ENCODE measurements around the gene CDH11. TPM values are rescaled to one million over a fixed set of nuclear protein-coding genes. Genes with fewer than 3 reads are reported as not detected.

Gene CDH11
- total RNA-seq, 2 experiments from 2014 or later, result not detected

DNA sequence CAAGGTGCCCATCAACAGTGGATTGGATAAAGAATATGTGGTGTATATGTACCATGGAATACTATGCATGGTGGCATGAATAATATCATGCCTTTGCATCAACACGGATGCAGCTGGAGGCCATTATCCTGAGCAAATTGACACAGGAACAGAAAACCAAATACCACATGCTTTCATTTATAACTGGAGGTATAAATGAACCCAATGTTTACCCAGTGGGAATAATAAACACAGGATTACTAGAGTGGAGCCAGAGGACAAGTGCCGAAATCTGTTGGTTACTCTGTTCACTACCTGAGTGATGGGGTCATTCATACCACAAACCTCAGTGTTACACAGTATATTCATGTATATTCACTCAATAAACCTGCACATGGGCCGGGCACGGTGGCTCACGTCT, 125.2 kb downstream of the CDH11 start:
- no peaks in the 10 kb centered on the region for H3K36me3 Mint-ChIP-seq (ENCODE audit: low read depth)
- intact Hi-C loops (cut with DNase I, micrococcal nuclease), result no loop called here
- H3K4me1 Mint-ChIP-seq (ENCODE audit: low read depth), result no peaks in the 10 kb centered on the region
- DNase-seq (no peak), ATAC-seq (ENCODE audit: poor library complexity) (no peak)
- no peak overlapping the region for H3K27ac Mint-ChIP-seq
- H3K27ac ChIP-seq (ENCODE audit: low read depth in 1 of 2, low read length in 2 of 2), result no peak overlapping the region
- H3K9me3 ChIP-seq (ENCODE audit: control insufficient read depth in 1 of 2, insufficient read depth in 1 of 2, low read length in 2 of 2), result peaks cover 0 to 12% of the 10 kb centered on the region in 2 experiments
- no peak overlapping the region for H3K4me3 Mint-ChIP-seq
- TF ChIP-seq, protein P1, sequence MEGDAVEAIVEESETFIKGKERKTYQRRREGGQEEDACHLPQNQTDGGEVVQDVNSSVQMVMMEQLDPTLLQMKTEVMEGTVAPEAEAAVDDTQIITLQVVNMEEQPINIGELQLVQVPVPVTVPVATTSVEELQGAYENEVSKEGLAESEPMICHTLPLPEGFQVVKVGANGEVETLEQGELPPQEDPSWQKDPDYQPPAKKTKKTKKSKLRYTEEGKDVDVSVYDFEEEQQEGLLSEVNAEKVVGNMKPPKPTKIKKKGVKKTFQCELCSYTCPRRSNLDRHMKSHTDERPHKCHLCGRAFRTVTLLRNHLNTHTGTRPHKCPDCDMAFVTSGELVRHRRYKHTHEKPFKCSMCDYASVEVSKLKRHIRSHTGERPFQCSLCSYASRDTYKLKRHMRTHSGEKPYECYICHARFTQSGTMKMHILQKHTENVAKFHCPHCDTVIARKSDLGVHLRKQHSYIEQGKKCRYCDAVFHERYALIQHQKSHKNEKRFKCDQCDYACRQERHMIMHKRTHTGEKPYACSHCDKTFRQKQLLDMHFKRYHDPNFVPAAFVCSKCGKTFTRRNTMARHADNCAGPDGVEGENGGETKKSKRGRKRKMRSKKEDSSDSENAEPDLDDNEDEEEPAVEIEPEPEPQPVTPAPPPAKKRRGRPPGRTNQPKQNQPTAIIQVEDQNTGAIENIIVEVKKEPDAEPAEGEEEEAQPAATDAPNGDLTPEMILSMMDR (IDR thresholded peaks at IDR 0.05), result no peak
- no peaks in the 10 kb centered on the region for H3K27me3 ChIP-seq (ENCODE audit: control insufficient read depth in 1 of 2, insufficient read depth in 2 of 2, low read length in 2 of 2)
- H3K4me1 ChIP-seq (ENCODE audit: insufficient read depth, low read length), result no peaks in the 10 kb centered on the region
- ChIA-PET POLR2A (no interaction called here), CTCF (no interaction called here)
- H3K4me3 ChIP-seq (ENCODE audit: low read length), result no peak overlapping the region
- H3K9me3 Mint-ChIP-seq, result peaks cover 13% of the 10 kb centered on the region
- no peaks in the 10 kb centered on the region for H3K36me3 ChIP-seq (ENCODE audit: insufficient read depth, low read length)
- H3K27me3 Mint-ChIP-seq, result no peaks in the 10 kb centered on the region

DNA sequence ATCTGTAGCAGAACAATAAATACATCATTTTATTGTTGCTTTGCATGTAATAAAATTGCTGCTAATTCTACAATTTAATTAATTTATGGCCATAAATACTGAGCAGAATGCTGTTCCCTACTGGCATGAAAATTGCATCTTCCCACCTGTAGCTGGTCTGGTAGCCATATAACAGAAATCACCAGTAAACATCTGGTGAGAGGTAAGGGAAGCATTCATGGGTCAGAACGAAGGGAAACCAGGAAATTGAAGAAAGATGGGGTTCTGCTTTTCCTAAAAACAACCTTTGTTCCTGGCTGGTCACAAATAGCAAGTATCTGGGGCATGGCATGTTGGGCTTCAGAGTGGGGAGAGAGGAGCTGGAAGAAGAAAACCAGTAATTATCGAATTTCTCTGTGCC, 128.4 kb downstream of the CDH11 start:
- ChIA-PET CTCF (no interaction called here), POLR2A (no interaction called here)
- Mint-ChIP-seq H3K4me3 (no peak overlapping the region), H3K27ac (no peak overlapping the region), H3K36me3 (ENCODE audit: low read depth) (no peaks in the 10 kb centered on the region), H3K27me3 (no peaks in the 10 kb centered on the region), H3K9me3 (peaks cover 12% of the 10 kb centered on the region), H3K4me1 (ENCODE audit: low read depth) (no peaks in the 10 kb centered on the region)
- Histone ChIP-seq H3K36me3 (ENCODE audit: insufficient read depth, low read length) (no peaks in the 10 kb centered on the region), H3K4me3 (ENCODE audit: low read length) (no peak overlapping the region), H3K9me3 (ENCODE audit: control insufficient read depth in 1 of 2, insufficient read depth in 1 of 2, low read length in 2 of 2) (peaks cover 0 to 3% of the 10 kb centered on the region in 2 experiments), H3K27ac (ENCODE audit: low read depth in 1 of 2, low read length in 2 of 2) (no peak overlapping the region), H3K4me1 (ENCODE audit: insufficient read depth, low read length) (no peaks in the 10 kb centered on the region), H3K27me3 (ENCODE audit: control insufficient read depth in 1 of 2, insufficient read depth in 2 of 2, low read length in 2 of 2) (no peaks in the 10 kb centered on the region)
- DNase-seq (no peak), ATAC-seq (ENCODE audit: poor library complexity) (no peak)
- TF ChIP-seq, protein P1 (IDR thresholded peaks at IDR 0.05), result no peak
- intact Hi-C loops (cut with DNase I, micrococcal nuclease), result no loop called here

DNA sequence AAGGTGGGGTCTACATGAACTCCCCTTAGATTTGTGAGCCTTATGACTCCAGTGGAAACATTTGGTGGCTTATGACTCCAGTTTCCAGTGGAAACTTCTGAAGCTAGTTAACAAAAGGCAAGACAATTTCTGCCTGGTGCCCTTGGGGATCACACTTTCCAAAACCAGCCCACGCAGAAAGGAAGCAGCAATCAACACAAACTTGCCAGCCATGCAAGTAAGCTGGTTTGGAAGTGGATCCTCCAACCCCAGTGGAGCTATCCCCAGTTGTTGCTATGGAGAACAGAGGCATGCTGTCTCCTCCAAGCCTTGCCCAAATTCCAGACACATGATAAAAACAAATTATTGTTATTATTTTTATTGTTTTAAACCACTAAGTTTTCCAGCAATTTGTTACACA, 130.9 kb downstream of the CDH11 start:
- Mint-ChIP-seq H3K9me3 (peaks cover 8% of the 10 kb centered on the region), H3K27ac (no peak overlapping the region), H3K4me3 (no peak overlapping the region), H3K27me3 (no peaks in the 10 kb centered on the region), H3K4me1 (ENCODE audit: low read depth) (no peaks in the 10 kb centered on the region), H3K36me3 (ENCODE audit: low read depth) (no peaks in the 10 kb centered on the region)
- CTCF ChIA-PET, result no interaction called here
- no peaks in the 10 kb centered on the region for H3K4me1 ChIP-seq (ENCODE audit: insufficient read depth, low read length)
- no peak for DNase-seq
- POLR2A ChIA-PET, result no interaction called here
- TF ChIP-seq, protein P1 (IDR thresholded peaks at IDR 0.05), result no peak
- no peaks in the 10 kb centered on the region for H3K27me3 ChIP-seq (ENCODE audit: control insufficient read depth in 1 of 2, insufficient read depth in 2 of 2, low read length in 2 of 2)
- H3K27ac ChIP-seq (ENCODE audit: low read depth in 1 of 2, low read length in 2 of 2), result no peak overlapping the region
- H3K4me3 ChIP-seq (ENCODE audit: low read length), result no peak overlapping the region
- intact Hi-C loops (cut with DNase I, micrococcal nuclease), result no loop called here
- H3K9me3 ChIP-seq (ENCODE audit: control insufficient read depth in 1 of 2, insufficient read depth in 1 of 2, low read length in 2 of 2), result peaks cover 0 to 1% of the 10 kb centered on the region in 2 experiments
- no peak for ATAC-seq (ENCODE audit: poor library complexity)
- H3K36me3 ChIP-seq (ENCODE audit: insufficient read depth, low read length), result no peaks in the 10 kb centered on the region

All from CD4-positive, alpha-beta T cell (primary cell).